WTC11 (cell line): ENCODE measurements around the gene NTN4. TPM values are rescaled to one million over a fixed set of nuclear protein-coding genes. Genes with fewer than 3 reads are reported as not detected.

Experiments used
- ATAC-seq: fragments of 200-7000 bp; cut with Tn5 transposase; 2 replicates; pipeline ENCODE4 v1.10.0; 2021; ENCODE audit warnings: mild to moderate bottlenecking, moderate library complexity
- CTCF ChIA-PET: fragments of 300-600 bp; sonication (Branson Sonifier 250); formaldehyde crosslinking; loops from one replicate; lab custom pipeline; 2021; ENCODE audit warnings: antibody characterized with exemption; lab: Charles Lee
- POLR2A ChIA-PET: fragments of 350-600 bp; sonication (Branson Sonifier 250); formaldehyde crosslinking; loops from one replicate; lab custom pipeline; 2021; ENCODE audit warnings: antibody characterized with exemption; lab: Charles Lee
- DNase-seq: peaks from one replicate; pipeline ENCODE4 v3.0.0; 2021; ENCODE audit warnings: low spot score
- H3K27ac Mint-ChIP-seq: 2 replicates; pipeline ENCODE4 v1.8.0; 2021; ENCODE audit warnings: mixed read lengths
- H3K27me3 Mint-ChIP-seq: 2 replicates; pipeline ENCODE4 v1.8.0; 2021; ENCODE audit warnings: low read depth, mild to moderate bottlenecking, moderate library complexity, mixed read lengths
- H3K36me3 Mint-ChIP-seq: 2 replicates; pipeline ENCODE4 v1.8.0; 2021; ENCODE audit warnings: mixed read lengths
- H3K4me1 Mint-ChIP-seq: 2 replicates; pipeline ENCODE4 v1.8.0; 2022; ENCODE audit warnings: mixed read lengths
- H3K4me3 Mint-ChIP-seq: 2 replicates; pipeline ENCODE4 v1.8.0; 2021; ENCODE audit warnings: mild to moderate bottlenecking, moderate library complexity, mixed read lengths
- H3K9me3 Mint-ChIP-seq: 2 replicates; pipeline ENCODE4 v1.8.0; 2021; ENCODE audit warnings: mixed read lengths
- AFF4 ChIP-seq: sonication (generic); formaldehyde crosslinking; IDR thresholded peaks from 2 replicates; pipeline ENCODE4 v1.8.1; 2023; ENCODE audit warnings: mild to moderate bottlenecking, missing genetic modification reagents, borderline replicate concordance
- ARID4B ChIP-seq: sonication (generic); formaldehyde crosslinking; IDR thresholded peaks from 2 replicates; pipeline ENCODE4 v1.8.0; 2023; ENCODE audit warnings: missing genetic modification reagents, mild to moderate bottlenecking, borderline replicate concordance
- CREB1 ChIP-seq: sonication (generic); formaldehyde crosslinking; IDR thresholded peaks from 2 replicates; pipeline ENCODE4 v1.8.0; 2023; ENCODE audit warnings: mild to moderate bottlenecking, missing genetic modification reagents
- CREM ChIP-seq: sonication (generic); formaldehyde crosslinking; IDR thresholded peaks from 2 replicates; pipeline ENCODE4 v1.8.1; 2022; ENCODE audit warnings: mild to moderate bottlenecking, missing genetic modification reagents, moderate library complexity
- ELF4 ChIP-seq: sonication (generic); formaldehyde crosslinking; IDR thresholded peaks from 2 replicates; pipeline ENCODE4 v1.8.1; 2022; ENCODE audit warnings: low read depth, mild to moderate bottlenecking, moderate library complexity, missing genetic modification reagents
- ESRRA ChIP-seq: sonication (generic); formaldehyde crosslinking; IDR thresholded peaks from 2 replicates; pipeline ENCODE4 v1.8.1; 2022; ENCODE audit warnings: mild to moderate bottlenecking, missing genetic modification reagents, borderline replicate concordance
- ETV6 ChIP-seq: sonication (generic); formaldehyde crosslinking; IDR thresholded peaks from 2 replicates; pipeline ENCODE4 v1.8.1; 2022; ENCODE audit warnings: mild to moderate bottlenecking, missing genetic modification reagents
- GRHL2 ChIP-seq: fragments of 250-450 bp; sonication (Bioruptor Pico); IDR thresholded peaks from 2 replicates; pipeline ENCODE4 v1.8.0; 2022; ENCODE audit warnings: mild to moderate bottlenecking, moderate library complexity; ENCODE audit not compliant: insufficient replicate concordance, severe bottlenecking
- MXD4 ChIP-seq: fragments of 250-450 bp; sonication (Bioruptor Pico); IDR thresholded peaks from 2 replicates; pipeline ENCODE4 v1.8.0; 2021; ENCODE audit warnings: mild to moderate bottlenecking, moderate library complexity, borderline replicate concordance
- NFATC4 ChIP-seq: fragments of 250-450 bp; sonication (Bioruptor Pico); IDR thresholded peaks from 2 replicates; pipeline ENCODE4 v1.9.0; 2021; ENCODE audit warnings: mild to moderate bottlenecking
- SMAD3 ChIP-seq: sonication (generic); formaldehyde crosslinking; IDR thresholded peaks from 2 replicates; pipeline ENCODE4 v1.8.0; 2022; ENCODE audit warnings: missing genetic modification reagents, mild to moderate bottlenecking, borderline replicate concordance
- TEAD4 ChIP-seq: sonication (generic); formaldehyde crosslinking; IDR thresholded peaks from 2 replicates; pipeline ENCODE4 v1.8.0; 2022; ENCODE audit warnings: mild to moderate bottlenecking, missing genetic modification reagents
- USF2 ChIP-seq: sonication (generic); formaldehyde crosslinking; IDR thresholded peaks from 2 replicates; pipeline ENCODE4 v1.8.1; 2023; ENCODE audit warnings: mild to moderate bottlenecking, missing genetic modification reagents, moderate library complexity
- ZMAT4 ChIP-seq: fragments of 250-450 bp; sonication (Bioruptor Pico); IDR thresholded peaks from 2 replicates; pipeline ENCODE4 v1.9.0; 2021; ENCODE audit warnings: mild to moderate bottlenecking
- ZNF416 ChIP-seq: fragments of 250-450 bp; sonication (Bioruptor Pico); IDR thresholded peaks from 2 replicates; pipeline ENCODE4 v1.9.0; 2021; ENCODE audit warnings: mild to moderate bottlenecking, inconsistent platforms
- total RNA-seq: library from RNA; stranded (reverse); gene quantifications from 3 replicates; pipeline ENCODE4 v1.2.3, GENCODE V29; 2021
- TF ChIP-seq, protein P1 (sequence below): sonication (generic); formaldehyde crosslinking; IDR thresholded peaks from 2 replicates; pipeline ENCODE4 v1.8.1; 2023; ENCODE audit warnings: mild to moderate bottlenecking, missing genetic modification reagents
- TF ChIP-seq, protein P2 (sequence below): sonication (generic); formaldehyde crosslinking; IDR thresholded peaks from 2 replicates; pipeline ENCODE4 v1.8.1; 2022; ENCODE audit warnings: missing genetic modification reagents, borderline replicate concordance
- TF ChIP-seq, protein P3 (sequence below): fragments of 250-450 bp; sonication (Bioruptor Pico); IDR thresholded peaks from 2 replicates; pipeline ENCODE4 v1.9.0; 2021; ENCODE audit warnings: mild to moderate bottlenecking, borderline replicate concordance
- TF ChIP-seq, protein P4 (sequence below): sonication (generic); formaldehyde crosslinking; IDR thresholded peaks from 2 replicates; pipeline ENCODE4 v1.8.0; 2022; ENCODE audit warnings: mild to moderate bottlenecking, missing genetic modification reagents

The NTN4 gene
- total RNA-seq, 1 experiment from 2014 or later, result 2.7 TPM

- Mint-ChIP-seq H3K27ac (no peak overlapping the region; the same call in 1 of the 2 replicates), H3K27me3 (no peaks in the 10 kb centered on the region), H3K9me3 (no peaks in the 10 kb centered on the region), H3K36me3 (no peaks in the 10 kb centered on the region), H3K4me3 (no peak overlapping the region), H3K4me1 (peaks cover 26% of the 10 kb centered on the region)
- POLR2A ChIA-PET, result no interaction called here
- CTCF ChIA-PET, result no interaction called here
- ATAC-seq (no peak), DNase-seq (no peak)
- TF ChIP-seq USF2 (no peak), ETV6 (CRISPR knock-in tag) (no peak), ESRRA (CRISPR knock-in tag) (no peak), ELF4 (CRISPR knock-in tag) (no peak), ZNF416 (CRISPR knock-in tag) (no peak), TEAD4 (CRISPR knock-in tag) (no peak), ARID4B (CRISPR knock-in tag) (no peak), MXD4 (no peak), GRHL2 (CRISPR knock-in tag) (no peak), CREM (CRISPR knock-in tag) (no peak), CREB1 (CRISPR knock-in tag) (no peak), SMAD3 (CRISPR knock-in tag) (no peak), AFF4 (CRISPR knock-in tag) (no peak), NFATC4 (CRISPR knock-in tag) (no peak), ZMAT4 (CRISPR knock-in tag) (no peak)
- TF ChIP-seq, protein P1, sequence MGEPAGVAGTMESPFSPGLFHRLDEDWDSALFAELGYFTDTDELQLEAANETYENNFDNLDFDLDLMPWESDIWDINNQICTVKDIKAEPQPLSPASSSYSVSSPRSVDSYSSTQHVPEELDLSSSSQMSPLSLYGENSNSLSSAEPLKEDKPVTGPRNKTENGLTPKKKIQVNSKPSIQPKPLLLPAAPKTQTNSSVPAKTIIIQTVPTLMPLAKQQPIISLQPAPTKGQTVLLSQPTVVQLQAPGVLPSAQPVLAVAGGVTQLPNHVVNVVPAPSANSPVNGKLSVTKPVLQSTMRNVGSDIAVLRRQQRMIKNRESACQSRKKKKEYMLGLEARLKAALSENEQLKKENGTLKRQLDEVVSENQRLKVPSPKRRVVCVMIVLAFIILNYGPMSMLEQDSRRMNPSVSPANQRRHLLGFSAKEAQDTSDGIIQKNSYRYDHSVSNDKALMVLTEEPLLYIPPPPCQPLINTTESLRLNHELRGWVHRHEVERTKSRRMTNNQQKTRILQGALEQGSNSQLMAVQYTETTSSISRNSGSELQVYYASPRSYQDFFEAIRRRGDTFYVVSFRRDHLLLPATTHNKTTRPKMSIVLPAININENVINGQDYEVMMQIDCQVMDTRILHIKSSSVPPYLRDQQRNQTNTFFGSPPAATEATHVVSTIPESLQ (CRISPR knock-in tag), result no peak
- TF ChIP-seq, protein P2, sequence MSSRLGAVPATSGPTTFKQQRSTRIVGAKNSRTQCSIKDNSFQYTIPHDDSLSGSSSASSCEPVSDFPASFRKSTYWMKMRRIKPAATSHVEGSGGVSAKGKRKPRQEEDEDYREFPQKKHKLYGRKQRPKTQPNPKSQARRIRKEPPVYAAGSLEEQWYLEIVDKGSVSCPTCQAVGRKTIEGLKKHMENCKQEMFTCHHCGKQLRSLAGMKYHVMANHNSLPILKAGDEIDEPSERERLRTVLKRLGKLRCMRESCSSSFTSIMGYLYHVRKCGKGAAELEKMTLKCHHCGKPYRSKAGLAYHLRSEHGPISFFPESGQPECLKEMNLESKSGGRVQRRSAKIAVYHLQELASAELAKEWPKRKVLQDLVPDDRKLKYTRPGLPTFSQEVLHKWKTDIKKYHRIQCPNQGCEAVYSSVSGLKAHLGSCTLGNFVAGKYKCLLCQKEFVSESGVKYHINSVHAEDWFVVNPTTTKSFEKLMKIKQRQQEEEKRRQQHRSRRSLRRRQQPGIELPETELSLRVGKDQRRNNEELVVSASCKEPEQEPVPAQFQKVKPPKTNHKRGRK (CRISPR knock-in tag), result no peak
- TF ChIP-seq, protein P3, sequence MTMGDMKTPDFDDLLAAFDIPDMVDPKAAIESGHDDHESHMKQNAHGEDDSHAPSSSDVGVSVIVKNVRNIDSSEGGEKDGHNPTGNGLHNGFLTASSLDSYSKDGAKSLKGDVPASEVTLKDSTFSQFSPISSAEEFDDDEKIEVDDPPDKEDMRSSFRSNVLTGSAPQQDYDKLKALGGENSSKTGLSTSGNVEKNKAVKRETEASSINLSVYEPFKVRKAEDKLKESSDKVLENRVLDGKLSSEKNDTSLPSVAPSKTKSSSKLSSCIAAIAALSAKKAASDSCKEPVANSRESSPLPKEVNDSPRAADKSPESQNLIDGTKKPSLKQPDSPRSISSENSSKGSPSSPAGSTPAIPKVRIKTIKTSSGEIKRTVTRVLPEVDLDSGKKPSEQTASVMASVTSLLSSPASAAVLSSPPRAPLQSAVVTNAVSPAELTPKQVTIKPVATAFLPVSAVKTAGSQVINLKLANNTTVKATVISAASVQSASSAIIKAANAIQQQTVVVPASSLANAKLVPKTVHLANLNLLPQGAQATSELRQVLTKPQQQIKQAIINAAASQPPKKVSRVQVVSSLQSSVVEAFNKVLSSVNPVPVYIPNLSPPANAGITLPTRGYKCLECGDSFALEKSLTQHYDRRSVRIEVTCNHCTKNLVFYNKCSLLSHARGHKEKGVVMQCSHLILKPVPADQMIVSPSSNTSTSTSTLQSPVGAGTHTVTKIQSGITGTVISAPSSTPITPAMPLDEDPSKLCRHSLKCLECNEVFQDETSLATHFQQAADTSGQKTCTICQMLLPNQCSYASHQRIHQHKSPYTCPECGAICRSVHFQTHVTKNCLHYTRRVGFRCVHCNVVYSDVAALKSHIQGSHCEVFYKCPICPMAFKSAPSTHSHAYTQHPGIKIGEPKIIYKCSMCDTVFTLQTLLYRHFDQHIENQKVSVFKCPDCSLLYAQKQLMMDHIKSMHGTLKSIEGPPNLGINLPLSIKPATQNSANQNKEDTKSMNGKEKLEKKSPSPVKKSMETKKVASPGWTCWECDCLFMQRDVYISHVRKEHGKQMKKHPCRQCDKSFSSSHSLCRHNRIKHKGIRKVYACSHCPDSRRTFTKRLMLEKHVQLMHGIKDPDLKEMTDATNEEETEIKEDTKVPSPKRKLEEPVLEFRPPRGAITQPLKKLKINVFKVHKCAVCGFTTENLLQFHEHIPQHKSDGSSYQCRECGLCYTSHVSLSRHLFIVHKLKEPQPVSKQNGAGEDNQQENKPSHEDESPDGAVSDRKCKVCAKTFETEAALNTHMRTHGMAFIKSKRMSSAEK (CRISPR knock-in tag), result no peak
- TF ChIP-seq, protein P4, sequence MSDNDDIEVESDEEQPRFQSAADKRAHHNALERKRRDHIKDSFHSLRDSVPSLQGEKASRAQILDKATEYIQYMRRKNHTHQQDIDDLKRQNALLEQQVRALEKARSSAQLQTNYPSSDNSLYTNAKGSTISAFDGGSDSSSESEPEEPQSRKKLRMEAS (CRISPR knock-in tag), result no peak
Measured at GRCh38 chr12:95621725-95622124, 168.8 kb downstream of the NTN4 start.
